Erythroblast (primary cell): Measurements from ENCODE around the gene GRM2.

Experiments
- GATA1 ChIP-seq: IDR thresholded peaks from 2 replicates; pipeline ENCODE4 v1.6.1; 2011; ENCODE audit warnings: low read depth, mild to moderate bottlenecking, control low read depth, low read length, moderate library complexity
- POLR2A ChIP-seq: IDR thresholded peaks from 2 replicates; pipeline ENCODE4 v1.6.1; 2011; ENCODE audit warnings: mild to moderate bottlenecking, low read length

DNA sequence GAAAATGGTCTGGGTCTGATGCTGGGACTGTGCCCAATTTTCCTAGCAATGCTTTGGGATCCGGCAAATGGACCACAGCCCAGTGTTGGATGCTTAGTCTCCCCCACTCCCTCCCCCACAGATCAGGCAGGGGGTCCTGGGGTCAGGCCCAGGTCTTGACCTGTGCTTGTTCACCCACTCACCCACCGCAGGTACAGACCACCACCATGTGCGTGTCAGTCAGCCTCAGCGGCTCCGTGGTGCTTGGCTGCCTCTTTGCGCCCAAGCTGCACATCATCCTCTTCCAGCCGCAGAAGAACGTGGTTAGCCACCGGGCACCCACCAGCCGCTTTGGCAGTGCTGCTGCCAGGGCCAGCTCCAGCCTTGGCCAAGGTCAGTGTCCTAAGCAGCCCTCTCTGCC lies 10.6 kb downstream of the GRM2 start:
- no peak for TF ChIP-seq POLR2A
- TF ChIP-seq GATA1 = no peak
